HG03025 (cell line): Measurements from ENCODE around the gene GRAP.
"Not testable (repeated sequence)": the region's sequence is repeated elsewhere in the genome, so short reads cannot be mapped to it uniquely, and the experiment has no call there.

Experiments used
- ATAC-seq: cut with Tn5 transposase; IDR thresholded peaks from one replicate; pipeline ENCODE4 v1.9.1; 2021; ENCODE audit warnings: mild to moderate bottlenecking, moderate library complexity; ENCODE audit not compliant: unreplicated experiment, low FRiP score

Gene GRAP

DNA sequence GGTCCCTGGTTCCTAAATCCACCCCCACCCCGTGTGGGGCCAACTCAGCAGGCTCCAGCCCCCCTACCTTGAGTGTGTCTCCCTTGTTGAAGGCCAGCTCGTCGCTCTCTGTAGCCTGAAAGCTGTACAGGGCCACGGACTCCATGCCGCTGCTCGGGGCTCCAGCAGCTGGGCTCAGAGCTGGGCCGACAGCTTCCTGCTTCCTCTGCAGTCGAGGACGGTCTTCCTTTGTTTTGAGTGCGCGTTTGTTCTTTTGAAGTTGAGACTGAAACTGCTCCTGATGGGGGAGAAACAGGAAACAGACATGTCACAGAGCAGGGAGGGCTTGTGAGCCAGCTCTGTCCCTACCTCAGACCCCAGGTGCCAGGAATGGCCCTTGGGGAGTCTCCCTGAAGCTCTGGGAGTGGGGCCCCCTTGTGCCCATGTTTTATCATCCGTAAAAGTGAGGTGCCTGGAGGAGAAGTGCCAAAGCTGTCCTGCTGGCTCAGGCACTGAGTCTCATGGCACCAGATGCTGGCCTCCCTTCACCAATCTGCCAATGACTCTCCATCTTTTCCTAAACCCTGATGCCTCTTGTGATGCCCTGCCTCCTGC is at the start of gene GRAP:
Gene GRAP, minus strand, starts transcription at position 176 of the 594 bp plus-strand sequence. Its CDS starts 31 bp downstream, at position 145.
- ATAC-seq, result not testable (repeated sequence)

DNA sequence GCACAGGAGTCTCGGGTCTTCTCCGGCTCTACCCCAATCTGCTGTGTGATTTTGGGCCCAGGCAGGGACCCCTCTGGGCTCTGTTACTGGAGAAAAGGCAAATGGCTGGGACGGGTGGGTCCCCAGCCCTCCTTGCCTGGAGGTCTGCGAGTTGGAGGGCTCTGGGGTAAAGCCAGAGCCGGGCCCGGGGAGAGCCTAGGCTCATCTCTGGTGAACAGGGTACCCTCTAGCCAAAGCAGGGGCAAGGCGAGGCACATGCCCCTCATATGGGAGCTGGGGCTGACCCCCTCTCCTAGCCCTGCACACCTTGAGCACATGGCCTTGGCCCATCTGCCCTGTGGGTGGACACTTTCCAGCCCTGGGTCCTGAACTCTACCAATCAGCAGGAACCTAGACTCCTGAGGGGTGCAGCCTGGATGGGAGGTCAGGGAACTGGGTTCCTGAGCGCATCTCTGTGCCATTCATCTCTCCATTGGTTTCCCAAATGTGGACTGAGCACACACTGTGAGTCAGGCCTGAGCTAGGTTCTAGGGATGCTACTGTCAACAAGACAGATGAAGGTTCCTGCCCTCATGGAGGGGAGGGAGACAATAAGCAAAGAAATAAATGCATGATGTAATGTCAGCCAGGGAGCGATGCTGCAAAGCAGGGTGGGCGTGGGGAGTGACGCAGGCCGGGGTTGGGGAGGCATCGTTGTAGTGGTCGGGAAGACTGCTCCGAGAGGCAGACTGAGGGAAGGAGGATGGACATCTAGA is 47.1 kb upstream of the GRAP start:
- ATAC-seq, result not testable (repeated sequence)

DNA sequence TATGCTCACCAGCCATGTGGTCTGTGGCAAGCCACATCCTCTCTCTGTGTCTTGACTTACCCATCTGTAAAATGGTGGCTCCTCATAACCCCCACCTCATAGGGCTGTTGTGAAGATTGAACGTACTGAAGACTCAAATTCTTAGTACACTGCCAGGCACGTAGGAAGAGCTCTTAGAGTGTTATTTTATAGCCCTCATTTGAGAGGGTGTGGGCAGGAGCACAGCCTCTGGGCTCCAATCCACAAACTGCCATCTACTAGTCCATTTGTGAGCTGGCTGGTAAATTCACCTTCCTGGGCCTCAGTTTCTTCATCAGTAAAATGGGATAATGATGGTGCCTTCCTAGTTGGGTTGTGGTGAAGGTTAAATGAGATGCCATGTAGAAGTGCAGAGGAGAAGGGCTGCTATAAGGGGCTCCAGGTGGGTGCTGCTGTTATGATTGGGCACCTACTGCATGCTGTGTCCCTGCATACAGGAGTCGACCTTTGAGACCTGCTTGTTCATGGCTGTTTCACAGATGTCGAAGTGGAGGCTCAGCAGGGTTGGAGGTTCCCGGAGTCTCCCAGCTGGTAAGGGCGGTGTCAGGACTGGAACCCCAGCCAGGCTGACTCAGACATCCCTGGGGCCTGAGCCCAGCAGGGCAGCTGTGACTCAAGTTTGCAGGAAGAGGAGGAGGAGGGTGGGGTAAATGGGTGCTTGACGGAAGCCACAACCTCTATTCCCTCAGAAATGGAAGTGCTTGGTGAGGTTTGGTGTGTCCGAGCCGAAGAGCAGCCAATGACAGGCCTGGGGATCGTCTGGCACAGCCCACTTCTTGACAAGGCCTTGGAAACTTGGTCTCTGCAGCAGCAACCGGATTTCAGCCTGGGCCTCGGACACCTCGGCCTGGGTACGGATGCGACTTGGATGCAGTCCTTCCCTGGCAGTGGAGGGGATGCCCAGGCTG is 46.3 kb upstream of the GRAP start:
- ATAC-seq, result not testable (repeated sequence)

DNA sequence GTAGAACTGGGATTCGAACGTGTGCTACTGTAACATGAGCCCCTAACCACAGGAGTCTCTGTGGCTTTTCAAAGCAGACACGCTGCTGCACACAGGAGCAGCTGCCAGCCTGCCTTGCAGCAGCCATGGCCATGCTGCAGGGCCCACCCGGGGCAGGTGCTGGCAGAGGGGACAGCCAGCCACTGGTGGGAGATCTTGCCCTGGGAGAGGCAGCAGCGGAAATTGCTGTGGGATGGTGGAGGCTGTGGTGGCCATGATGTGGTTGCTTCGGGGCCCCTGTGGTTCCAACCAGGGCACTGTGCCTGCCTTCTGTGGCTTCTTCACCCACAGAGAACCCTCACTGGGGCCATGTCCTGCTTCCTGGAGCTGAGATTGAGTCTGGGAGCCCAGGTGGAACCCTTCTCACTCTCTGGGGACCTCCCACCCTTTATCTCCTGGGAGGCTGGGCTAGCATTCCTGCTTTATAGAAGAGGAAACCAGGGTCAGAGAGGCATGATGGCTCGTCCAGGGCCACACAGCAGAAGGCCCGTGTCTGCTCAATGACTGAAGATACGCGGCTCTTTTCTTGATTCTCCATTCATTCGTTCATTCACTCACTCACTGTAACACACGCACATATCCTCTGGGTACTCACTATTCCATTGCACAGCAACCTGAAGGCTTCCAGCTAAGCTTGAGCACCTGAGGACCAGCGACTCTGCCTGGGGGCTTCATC is 43.5 kb upstream of the GRAP start:
- not testable (repeated sequence) for ATAC-seq

DNA sequence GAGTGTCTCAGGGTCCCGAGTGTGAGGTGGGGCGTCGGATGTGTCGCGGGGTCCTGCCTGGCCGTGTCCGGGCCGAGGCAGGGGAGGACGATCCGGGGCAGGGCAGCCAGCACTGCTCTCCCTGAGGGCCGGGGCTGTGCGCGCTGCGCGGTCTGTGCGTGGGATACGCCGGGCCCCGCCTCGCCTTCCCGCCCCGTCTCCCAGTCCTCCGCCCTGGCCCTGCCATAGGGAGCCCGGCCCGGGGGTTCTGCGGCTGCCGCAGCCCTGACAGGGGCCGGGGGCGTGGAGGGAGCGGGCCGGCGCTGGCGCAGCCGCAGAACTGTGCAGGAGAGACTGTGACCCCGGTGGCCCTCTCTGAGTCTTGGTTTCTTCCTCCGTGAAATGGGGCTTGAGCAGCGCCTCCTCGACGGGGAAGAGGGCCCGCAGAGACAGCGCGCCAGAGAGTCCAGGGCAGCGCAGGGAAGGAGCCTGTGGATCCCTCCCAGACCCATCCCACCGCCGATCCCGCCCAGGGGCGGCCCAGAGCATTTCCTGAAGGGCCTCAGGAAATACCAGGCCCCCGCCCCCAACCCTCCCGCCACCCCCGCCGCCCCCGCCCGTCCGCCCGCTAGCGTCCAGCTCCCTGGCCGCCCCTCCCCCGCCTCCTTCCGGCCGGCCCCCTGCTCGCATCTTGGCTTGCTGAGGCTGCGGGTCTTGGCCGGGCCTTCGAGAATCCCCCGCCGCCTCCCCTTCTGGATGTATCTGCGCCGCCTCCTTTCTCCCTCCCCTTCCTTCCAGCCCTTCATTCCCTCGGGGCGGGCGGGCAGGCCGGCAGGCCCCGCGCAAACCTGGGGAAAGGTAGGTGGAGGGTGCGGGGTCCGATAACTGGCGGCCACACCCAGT is 42.3 kb upstream of the GRAP start:
- not testable (repeated sequence) for ATAC-seq

DNA sequence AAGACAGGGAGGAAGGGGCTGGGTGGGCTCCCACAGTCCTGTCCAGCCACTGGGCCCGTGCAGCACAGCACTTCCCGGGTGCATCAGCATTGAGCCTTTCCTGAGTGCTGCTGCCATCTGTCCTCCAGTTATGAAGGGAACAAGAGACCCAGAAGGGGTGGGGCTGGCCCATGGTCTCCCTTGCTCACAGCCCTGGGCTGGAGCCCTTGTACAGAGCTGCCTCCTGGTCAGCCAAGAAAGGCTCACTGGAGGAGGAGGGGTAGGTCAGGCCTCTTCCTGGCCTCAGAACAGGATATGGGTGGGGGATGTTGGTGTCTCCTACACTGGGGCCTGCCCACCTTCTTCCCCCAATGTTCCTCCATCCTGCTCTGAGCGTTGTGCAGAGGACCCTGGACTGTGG is 30.6 kb upstream of the GRAP start:
- ATAC-seq, result not testable (repeated sequence)

DNA sequence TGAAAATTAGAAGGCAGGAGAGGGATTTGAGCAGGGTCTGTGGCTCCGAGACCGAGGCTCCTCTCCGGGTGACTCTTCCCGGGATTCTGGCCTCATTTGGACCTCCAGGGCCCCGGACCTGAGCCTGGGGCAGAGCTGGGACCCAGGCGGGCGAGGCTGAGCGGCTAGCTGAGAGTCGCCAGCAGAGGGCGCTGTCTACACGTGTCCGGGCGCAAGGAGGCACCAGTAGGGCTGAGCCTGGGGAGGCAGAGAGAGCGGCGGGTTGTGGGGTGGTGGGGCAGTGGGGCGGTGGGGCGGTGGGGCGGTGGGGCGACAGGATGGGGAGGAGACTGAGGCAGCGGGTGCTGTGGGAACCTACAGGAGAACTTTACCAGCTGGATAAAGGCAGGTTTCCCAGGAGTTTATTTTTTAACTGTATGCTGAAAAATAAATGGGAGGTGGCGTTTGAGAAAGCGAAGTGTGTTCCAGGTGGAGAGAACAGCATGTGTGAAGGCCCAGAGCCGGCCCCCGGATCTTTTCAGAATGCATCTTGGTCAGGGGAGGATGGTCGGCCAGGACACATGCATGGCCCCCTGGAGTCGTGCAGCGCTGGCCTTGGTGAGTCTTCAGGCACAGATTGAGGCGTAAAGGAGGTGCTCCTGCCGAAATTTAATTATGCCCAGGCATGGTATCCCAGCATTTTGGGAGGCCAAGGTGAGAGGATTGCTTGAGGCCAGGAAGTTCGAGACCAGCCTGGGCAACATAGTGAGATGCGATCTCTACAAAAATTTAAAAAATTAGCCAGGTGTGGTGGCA is 29.8 kb upstream of the GRAP start:
- ATAC-seq, result not testable (repeated sequence)

DNA sequence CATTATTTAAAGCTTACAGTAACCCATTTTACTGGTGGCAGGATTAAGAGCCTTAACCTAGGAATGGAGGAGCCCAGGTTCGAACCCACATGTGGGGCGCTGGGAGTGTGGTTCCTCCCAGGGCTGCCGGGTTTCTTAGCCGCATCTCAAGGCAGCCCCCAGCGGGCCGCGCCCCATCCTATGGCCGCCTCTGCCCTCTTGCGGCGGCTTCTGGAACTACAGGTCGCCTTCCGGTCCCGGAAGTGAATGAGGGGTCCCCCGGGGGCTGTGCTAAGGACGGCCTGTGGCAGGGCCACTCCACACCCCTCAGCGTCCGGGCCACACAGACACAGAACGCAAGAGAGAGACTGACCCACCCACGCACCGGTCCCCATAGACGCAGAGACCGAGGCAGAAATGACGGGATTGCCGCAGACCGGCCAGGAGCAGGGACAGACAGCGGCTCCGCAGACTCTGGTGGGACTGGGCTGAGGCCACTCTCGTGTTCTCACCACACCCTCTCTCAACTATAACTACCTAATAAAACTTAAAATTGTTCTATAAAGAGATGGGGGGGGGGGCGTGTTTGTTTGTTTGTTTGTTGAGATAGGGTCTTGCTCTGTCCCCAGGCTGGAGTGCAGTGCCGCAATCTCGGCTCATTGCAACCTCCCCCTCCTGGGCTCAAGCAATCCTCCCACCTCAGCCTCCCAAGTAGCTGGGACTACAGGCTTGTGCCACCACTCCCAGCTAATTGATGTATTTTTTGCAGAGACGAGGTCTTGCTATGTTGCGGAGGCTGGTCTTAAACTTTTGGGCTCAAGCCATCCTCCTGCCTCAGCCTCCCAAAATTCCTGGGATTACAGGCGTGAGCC is 23.8 kb upstream of the GRAP start:
- ATAC-seq, result not testable (repeated sequence)

DNA sequence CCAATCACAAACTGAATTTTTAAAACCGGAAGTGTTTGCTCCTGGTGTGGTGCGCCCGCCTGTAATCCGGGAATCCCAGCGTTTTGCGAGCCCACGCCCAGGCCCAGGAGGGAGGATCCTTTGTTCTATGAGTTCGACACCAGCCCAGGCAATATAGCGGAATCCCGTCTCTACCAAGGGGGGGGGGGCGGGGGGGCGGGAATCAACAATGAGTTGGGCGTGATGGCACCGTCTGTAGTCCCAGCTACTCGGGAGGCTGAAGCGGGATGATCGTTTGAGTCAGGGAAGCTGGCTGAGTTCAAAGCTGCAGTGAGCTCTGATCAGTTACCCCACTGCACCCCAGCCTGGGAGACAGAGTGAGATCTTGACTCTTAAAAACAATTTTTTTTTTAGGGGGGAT is 17.6 kb upstream of the GRAP start:
- not testable (repeated sequence) for ATAC-seq

DNA sequence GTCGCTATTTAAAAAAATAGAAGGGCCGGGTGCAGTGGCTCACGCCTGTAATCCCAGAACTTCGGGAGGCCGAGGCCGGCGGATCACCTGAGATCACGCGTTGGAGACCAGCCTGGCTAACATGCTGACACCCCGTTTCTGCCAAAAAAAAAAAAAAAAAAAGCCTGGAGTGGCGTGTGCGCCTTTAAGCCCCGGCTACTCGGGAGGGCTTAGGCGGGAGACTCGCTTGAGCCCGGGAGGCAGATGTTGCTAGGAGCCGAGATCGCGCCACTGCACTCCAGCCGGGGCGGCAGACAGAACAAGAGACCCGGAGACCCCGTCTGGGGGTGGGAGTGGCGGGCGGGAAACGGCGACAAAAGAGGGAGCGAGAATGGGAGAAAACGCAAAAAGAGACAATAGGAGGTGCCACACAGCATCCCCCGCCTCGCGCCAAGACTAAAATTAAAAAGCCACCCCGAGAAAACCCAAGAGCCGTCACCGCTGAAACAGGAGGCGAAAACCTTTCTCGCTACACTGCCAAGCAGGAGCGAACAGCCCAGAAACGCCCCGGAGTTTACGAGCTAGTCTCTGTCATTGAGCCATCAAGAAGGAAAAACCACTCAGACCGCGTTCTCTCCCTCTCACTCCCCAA is 16.7 kb upstream of the GRAP start:
- not testable (repeated sequence) for ATAC-seq

DNA sequence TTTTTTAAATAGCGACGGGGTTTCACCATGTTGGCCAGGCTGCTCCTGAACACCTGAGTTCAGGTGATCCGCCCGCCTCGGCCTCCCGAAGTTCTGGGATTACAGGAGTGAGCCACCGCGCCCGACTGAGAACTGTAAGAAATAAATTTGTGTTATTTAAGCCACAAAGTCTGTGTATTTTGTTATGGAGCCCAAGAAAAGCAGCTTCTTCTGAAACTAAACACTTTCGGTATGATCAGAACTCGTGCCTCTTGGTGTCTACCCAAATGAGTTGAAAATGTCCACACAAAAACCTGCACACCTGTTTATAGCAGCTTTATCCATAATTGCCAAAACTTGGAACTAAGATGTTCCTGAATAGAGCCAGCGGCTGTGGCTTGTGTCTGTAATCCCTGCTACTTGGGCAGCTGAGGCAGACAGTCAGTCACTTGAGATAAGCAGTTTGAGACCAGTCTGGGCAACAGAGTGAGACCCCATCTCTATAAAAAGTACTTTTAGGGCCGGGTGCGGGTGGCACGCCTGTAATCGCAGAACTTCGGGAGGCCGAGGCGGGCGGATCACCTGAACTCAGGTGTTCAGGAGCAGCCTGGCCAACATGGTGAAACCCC is 16.1 kb upstream of the GRAP start:
- ATAC-seq, result not testable (repeated sequence)

DNA sequence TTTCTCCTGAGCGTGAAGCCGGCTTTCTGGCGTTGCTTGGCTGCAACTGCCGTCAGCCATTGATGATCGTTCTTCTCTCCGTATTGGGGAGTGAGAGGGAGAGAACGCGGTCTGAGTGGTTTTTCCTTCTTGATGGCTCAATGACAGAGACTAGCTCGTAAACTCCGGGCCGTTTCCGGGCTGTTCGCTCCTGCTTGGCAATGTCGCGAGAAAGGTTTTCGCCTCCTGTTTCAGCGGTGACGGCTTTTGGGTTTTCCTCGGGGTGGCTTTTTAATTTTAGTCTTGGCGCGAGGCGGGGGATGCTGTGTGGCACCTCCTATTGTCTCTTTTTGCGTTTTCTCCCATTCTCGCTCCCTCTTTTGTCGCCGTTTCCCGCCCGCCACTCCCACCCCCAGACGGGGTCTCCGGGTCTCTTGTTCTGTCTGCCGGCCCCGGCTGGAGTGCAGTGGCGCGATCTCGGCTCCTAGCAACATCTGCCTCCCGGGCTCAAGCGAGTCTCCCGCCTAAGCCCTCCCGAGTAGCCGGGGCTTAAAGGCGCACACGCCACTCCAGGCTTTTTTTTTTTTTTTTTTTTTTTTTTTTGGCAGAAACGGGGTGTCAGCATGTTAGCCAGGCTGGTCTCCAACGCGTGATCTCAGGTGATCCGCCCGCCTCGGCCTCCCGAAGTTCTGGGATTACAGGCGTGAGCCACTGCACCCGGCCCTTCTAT is 15.4 kb upstream of the GRAP start:
- not testable (repeated sequence) for ATAC-seq

DNA sequence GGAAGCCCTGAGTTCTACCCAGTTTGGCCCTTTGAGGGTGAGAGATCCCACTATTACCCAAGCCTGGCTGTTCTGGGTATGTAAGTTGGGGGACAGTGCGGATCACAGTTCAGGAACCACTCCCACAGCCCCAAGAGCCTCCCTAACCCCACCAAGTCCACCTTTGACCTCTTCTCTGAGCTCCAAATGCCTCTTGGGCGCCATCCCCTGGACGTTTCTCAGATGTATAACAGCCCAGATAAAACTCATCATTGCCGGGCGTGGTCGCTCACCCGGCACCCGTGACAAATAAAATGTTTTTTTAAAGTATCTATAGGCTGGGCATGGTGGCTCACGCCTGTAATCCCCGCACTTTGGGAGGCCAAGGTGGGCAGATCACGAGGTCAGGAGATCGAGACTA is 8.7 kb upstream of the GRAP start:
- not testable (repeated sequence) for ATAC-seq

DNA sequence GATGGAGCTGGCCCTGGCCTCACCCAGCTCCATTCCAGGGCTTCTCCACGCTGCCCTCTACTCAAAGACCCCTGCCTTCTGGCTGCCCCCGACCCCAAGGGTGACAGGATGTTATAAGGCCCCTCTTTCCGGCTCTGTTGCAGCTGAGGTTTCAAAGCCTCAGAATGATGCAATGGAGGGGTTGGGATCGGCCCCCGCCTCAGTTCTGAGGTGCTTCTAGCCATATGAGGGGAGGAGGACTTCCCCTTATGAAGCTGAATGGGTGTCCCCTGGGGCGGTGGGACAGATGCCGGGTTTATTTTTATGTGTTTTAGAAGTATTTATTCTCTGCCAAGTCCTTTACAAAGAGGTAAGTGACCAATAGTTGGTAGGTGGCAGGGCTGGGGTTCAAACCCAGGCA is 2.1 kb upstream of the GRAP start:
- ATAC-seq, result not testable (repeated sequence)

DNA sequence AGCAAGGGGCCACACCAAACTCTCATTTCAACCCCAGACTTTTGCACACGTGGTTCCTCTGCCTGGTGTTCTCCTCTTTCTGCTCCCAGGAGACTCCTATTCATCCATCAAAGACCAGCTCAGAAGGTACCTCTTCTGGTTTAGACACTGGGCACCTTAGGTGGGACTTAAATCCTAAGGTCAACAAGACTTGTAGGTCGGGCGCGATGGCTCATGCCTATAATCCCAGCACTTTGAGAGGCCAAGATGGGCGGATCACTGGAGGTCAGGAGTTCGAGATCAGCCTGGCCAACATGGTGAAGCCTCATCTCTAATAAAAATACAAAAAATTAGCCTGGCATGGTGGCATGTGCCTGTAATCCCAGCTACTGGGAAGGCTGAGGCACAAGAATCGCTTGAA is 753 bp upstream of the GRAP start:
- ATAC-seq, result not testable (repeated sequence)

DNA sequence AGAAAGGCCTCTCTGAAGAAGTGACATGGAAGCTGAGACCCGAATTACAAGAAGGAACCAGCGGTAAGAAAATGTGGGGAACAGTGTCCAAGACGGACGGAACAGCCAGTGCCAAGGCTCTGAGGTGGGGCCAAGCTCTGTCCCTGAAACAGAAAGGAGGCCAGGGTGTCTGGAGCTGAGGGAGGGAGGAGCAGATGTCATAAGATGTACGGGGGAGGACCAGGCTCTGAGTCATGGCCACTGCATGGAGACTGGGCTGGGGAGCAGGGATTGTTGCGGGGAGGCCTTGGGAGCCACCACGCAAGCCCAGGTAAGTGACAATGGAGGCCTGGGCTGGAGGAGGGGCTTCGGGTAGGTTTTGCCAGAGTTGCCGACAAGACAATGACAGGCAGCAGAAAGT is 2.1 kb downstream of the GRAP start:
- ATAC-seq, result not testable (repeated sequence)
